ENCODE results near the gene CENPS.

CENPS gene

GRCh38 chr1:10490286-10490970 lies 60.2 kb downstream of the CENPS start:
- no peak for DNase-seq (ENCODE audit: low read depth)
- no peak for TF ChIP-seq CTCF (IDR thresholded peaks at IDR 0.05; ENCODE audit: control insufficient read depth, insufficient read depth, low read depth, low read length, missing control alignments)

More at GRCh38 chr1:10490286-10490970, 60.2 kb downstream of the CENPS start:
- no peak overlapping the region for H3K4me3 ChIP-seq (ENCODE audit: control insufficient read depth, low read depth, low read length)

All from AG09309 (cell line).